ENCODE data around the gene TRAM2.

The TRAM2 gene

DNA sequence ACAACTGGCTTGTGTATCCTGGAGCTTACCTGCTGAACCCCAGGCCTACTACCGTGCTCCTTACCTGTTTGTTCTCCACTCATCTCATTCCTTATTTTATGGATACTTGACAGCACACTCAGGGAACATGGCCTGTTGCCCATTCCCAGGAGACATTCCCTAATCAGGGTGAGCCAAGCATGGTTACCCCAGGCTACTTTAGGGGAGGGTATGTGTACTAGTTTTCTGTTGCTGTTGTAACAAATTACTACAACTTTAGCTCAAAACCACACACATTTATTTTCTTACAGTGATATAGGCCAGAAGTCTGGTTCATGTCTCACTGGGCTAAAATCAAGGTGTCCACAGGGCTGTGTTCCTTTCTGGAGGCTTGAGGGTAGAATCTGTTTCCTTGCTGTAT lies 15.0 kb upstream of the TRAM2 start:
- no peak for DNase-seq

- DNase-seq = no peak
Measured at GRCh38 chr6:52590152-52590891, 13.5 kb upstream of the TRAM2 start.

- DNase-seq = no peak
Measured at GRCh38 chr6:52588710-52589091, 11.8 kb upstream of the TRAM2 start.

DNA sequence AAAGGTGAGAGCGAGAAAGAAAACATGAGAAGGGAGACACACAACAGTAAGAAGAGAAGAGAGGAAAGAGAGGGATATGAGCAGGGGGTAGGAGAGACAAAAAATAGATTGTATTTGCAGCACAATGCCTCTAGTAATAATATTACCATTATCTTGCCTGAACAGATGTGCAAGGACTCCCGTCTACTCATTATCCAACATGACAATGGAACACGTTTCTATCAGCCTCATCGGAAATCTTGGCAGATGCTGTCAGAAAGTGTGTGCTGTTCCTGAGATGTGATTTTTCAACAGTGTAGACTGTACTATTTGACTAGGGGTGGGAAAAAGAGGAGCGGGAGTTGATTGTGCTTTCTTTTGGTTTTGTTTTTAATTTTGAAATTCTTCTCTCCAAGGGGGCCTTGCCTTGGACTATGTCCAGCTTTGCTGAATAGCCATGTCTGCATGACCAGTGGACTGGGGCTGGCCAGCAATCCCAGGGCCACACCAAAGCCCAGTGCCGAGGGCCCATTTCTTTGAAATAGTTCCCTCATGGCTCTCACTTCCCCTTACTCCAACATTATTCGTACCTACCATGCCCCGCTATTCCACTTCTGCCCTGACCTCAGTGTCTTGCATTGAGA lies 11.3 kb upstream of the TRAM2 start:
- DNase-seq = no peak

GRCh38 chr6:52587001-52587400 lies 10.1 kb upstream of the TRAM2 start:
- DNase-seq = no peak

DNA sequence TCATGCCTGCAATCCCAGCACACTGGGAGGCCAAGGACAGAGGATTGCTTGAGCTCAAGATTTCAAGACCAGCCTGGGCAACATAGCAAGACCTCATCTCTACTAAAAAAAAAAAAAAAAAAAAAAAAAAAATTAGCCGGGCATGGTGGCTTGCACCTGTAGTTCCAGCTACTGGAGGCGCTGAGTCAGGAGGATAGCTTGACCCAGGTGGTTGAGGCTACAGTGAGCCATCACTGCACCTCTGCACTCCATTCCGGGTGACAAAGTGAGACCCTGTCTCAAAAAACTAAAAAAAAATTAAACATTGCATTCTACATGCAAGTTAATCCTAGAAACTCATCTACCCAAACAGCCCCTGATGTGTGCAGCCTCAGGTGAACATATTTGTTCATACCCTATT lies 7.3 kb upstream of the TRAM2 start:
- no peak for DNase-seq

- DNase-seq = no peak
Measured at GRCh38 chr6:52582996-52583395, 6.1 kb upstream of the TRAM2 start.

DNA sequence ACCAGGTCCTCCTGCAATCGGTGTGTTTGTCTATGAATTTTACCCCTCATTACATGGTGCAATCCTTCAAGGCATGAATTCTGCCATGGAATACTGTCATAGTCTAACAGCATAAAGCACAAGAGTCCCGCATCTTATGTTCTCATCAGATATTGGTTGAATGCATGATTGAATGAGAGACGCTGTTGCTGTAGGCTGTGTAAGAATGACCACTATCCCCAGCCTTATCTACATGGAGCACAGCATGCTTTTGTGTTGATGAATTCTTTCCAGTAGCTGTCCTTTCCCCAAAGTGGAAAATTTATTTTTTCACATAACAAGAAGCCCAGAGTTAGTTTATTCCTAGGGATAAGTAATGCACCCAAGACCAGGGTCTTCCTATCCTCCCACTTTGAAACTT lies 5.6 kb upstream of the TRAM2 start:
- DNase-seq = no peak

DNA sequence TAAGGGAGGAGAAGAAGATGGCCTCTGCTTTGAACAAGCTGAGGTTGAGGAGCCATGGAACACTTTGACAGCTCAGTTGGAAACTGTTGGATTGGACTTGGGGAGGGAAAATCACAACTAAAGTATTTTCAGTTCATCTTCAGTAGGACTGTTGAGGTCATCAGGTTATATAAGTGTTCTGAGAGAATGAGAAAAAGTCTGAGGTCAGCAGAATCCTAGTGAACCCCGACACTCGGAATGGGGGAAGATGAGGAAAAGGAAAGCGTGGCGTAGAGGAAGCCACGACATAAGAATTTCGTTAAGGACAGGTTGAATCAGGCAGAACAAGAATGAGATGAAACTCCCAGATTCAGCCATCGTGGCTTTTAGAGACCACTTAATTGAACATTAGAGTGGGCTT lies 4.0 kb upstream of the TRAM2 start:
- DNase-seq = no peak

- no peak for DNase-seq
Measured at GRCh38 chr6:52579006-52579660, 2.3 kb upstream of the TRAM2 start.

DNA sequence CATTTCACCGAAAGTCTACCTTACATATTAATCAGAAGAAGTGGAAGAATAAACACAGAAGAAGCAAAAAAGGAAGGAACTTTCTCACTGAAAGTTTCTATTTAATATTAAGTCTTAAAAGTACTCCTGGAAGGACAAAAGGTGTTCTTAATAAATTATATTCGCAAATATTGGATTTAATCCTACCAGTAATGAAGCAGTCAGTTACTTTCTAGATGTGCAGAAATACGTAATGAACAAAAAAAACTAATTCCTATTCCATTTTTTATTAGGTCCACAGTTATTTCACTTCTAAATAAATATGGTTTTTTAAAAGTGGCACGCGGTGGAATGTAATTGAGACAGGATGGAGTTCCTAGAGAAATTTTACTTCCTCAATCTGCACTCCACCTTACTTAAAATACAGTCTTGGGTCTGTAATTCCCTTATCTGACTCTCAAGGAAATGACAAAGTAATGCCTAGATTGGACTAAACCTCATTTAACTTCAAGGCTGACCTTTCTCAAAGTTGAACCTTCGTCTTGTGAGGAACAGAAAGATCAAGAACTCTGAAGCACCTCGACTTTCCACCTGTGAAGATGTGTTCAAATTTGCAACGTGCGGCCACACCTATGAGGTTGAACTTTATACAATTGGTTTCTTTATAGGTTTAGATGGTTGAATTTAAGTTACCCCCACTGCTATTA lies 1.1 kb upstream of the TRAM2 start:
- no peak for DNase-seq

- no peak for DNase-seq
Measured at GRCh38 chr6:52576392-52577021, 353 bp downstream of the TRAM2 start.

DNA sequence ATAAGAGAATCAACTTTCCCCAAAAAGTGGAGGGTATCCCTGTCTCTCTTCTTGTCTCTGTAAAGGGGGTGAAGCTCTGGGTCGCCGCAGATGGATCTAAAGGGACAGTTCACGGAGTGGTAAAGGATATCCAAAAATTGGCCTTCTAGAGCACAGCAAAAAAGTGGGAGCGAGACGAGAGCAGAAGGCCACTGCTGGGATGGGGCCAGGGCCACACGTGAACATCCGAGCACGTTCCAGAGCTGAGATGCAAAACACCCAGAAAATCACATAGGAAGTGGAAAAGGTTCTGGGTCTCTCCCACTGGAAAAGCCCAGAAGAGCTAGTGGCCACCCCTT lies 837 bp downstream of the TRAM2 start:
- no peak for DNase-seq

- no peak for DNase-seq
Measured at GRCh38 chr6:52575502-52575892, 1.4 kb downstream of the TRAM2 start.

GRCh38 chr6:52574709-52575501 lies 2.0 kb downstream of the TRAM2 start:
- DNase-seq = no peak

- DNase-seq = no peak
Measured at GRCh38 chr6:52573295-52573694, 3.6 kb downstream of the TRAM2 start.

DNA sequence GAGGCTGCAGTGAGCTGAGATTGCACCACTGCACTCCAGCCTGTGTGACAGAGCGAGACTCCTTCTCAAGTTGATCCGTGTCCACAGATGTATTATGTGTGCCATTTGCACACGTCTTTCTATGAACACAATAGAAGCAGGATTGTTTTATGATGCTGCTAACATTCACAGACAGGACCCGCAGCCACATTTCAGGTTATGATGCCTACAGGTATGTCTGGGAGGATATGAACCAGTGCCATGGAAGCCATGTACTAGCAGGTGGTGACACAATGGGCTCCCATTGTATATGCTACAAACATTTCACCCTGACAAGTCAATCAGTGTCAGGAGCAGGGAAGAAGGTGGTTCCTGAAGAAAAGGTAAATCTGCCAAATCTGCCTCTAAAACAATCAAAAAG lies 4.3 kb downstream of the TRAM2 start:
- no peak for DNase-seq

DNA sequence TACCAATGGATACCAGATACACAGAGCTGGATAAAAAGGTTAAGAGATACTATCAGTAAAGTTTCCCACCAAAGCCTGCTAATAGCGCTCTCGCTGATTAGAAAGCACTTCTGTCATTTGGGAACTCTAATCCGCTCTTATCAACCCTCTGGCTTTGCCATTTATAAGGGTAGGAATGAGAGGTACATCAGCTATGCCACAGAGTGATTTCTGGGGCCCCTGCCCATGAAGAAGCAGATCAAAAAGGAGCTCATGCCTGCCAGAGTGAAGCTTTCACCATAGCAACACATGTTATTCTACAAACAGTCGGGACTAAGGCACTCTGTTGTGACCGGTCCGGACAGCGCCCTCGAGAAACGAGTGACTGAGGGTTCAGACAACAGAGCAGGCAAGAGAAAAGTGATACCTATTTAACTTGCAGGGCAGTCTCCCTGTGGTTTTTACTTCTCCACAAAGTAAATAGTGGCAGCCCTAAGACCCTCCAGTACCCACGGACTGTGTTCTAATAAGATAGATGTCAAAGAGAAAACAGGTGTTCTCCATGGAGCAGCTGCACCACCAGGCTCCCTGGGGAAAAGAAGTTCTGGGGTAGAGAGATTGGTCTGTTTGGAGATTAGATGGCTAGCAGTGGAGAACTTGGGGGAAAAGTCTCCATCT lies 5.6 kb downstream of the TRAM2 start:
- DNase-seq = no peak

- DNase-seq = no peak
Measured at GRCh38 chr6:52570291-52570700, 6.6 kb downstream of the TRAM2 start.

DNA sequence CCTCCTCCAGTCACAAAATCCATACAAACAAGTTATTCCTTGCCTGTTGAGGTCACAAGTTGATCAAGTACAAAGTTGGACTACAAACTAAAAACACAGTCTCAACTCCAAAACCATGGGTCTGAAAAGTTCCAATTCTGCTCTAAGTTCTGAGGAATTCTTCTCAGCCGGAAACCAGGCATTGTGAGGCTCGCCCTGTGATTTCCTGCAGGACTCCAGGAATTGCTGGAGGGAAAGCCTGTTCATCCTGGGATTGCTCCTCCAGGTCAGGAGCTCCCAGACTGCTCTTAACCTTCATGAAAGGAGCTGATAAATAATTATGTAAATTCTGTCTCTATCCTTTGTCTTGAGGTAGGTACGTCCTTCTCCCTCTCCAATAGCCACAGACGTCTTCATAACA lies 8.5 kb downstream of the TRAM2 start:
- DNase-seq = no peak

- DNase-seq = no peak
Measured at GRCh38 chr6:52566853-52567279, 10.0 kb downstream of the TRAM2 start.

DNA sequence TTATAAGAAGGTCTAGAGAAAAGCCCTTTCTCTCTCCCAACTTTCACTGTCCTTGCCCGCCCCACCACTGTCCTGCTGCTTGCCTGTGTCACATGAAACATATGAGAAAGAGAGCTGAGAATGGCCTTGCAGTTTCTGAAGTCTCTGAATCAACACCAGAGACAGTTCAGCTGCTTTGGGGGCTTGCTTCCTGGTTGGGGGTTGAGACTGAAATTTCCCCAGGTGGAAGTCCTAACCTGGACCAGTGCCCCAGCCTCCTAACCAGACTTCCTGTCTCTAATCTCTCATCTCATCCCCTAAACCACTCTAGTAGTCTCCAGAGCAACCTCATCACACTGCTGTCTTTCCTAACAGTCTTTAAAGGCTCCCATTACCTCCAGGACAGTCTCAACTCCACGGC lies 10.7 kb downstream of the TRAM2 start:
- DNase-seq = no peak
